ENCODE data around the gene OR52B6. TPM values are rescaled to one million over a fixed set of nuclear protein-coding genes. Genes with fewer than 3 reads are reported as not detected.

Gene OR52B6
- total and polyA plus RNA-seq, 2 donors (not counting 1 experiment from before 2014, with no cell fraction given): not detected

DNA sequence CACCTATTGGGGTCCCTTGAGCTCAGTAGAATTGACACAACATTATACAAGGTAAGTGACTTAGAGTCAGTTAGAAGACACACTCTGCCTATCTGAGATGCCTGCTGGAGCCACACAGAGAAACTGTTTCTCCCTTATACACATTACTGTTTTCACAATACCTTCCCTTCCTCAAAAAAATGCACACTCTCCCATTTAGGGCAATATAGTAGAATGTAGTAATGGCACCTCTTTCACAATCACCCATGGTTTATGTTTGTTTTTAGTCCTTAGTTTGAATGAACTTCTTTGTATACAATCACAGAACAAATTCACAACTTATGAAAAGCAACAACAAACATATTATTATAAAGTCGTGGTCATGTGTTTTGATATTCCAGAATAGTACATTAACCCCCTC is 46.6 kb upstream of the OR52B6 start:
- Histone ChIP-seq H3K27ac (ENCODE audit: low read length in 2 of 2) (no peak overlapping the region), H3K4me1 (ENCODE audit: control insufficient read depth in 2 of 2, insufficient read depth in 2 of 2, low read length in 2 of 2) (no peaks in the 10 kb centered on the region), H3K79me2 (ENCODE audit: control insufficient read depth, insufficient read depth, low read length) (no peaks in the 10 kb centered on the region), H4K20me1 (ENCODE audit: control insufficient read depth, insufficient read depth, low read length, poor library complexity, severe bottlenecking) (no peaks in the 10 kb centered on the region), H3K9me3 (ENCODE audit: control extremely low read depth in 1 of 3, control insufficient read depth in 2 of 3, insufficient read depth in 1 of 3, low read length in 2 of 3) (peaks cover 0 to 4% (median 0%) of the 10 kb centered on the region in 3 donors), H3K9ac (ENCODE audit: low read length) (no peak overlapping the region), H3K36me3 (replicated peaks in 1 of 2; ENCODE audit: control extremely low read depth in 1 of 2, control insufficient read depth in 1 of 2, extremely low read depth in 1 of 2, insufficient read depth in 2 of 2, low read length in 1 of 2) (no peaks in the 10 kb centered on the region), H3K4me3 (ENCODE audit: control extremely low read depth in 1 of 5, extremely low read depth in 1 of 5, insufficient read depth in 1 of 5, low read depth in 2 of 5, low read length in 4 of 5) (no peak overlapping the region), H2AFZ (ENCODE audit: insufficient read depth, low read depth, low read length, poor library complexity, severe bottlenecking) (no peak overlapping the region), H3K27me3 (replicated peaks in 1 of 4; ENCODE audit: control extremely low read depth in 1 of 4, control insufficient read depth in 3 of 4, insufficient read depth in 4 of 4, low read length in 3 of 4) (no peaks in the 10 kb centered on the region), H3K4me2 (replicated peaks; ENCODE audit: low read depth, low read length, poor library complexity, severe bottlenecking) (no peak overlapping the region)
- peaks cover 9% of the 10 kb centered on the region for H3K27me3 Mint-ChIP-seq
- POLR2A ChIA-PET: no interaction called here
- H3K4me1 Mint-ChIP-seq: no peaks in the 10 kb centered on the region
- no peak overlapping the region for H3K4me3 Mint-ChIP-seq
- TF ChIP-seq, protein P1, sequence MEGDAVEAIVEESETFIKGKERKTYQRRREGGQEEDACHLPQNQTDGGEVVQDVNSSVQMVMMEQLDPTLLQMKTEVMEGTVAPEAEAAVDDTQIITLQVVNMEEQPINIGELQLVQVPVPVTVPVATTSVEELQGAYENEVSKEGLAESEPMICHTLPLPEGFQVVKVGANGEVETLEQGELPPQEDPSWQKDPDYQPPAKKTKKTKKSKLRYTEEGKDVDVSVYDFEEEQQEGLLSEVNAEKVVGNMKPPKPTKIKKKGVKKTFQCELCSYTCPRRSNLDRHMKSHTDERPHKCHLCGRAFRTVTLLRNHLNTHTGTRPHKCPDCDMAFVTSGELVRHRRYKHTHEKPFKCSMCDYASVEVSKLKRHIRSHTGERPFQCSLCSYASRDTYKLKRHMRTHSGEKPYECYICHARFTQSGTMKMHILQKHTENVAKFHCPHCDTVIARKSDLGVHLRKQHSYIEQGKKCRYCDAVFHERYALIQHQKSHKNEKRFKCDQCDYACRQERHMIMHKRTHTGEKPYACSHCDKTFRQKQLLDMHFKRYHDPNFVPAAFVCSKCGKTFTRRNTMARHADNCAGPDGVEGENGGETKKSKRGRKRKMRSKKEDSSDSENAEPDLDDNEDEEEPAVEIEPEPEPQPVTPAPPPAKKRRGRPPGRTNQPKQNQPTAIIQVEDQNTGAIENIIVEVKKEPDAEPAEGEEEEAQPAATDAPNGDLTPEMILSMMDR (IDR thresholded peaks at IDR 0.05): no peak
- TF ChIP-seq EZH2 (IDR thresholded peaks at IDR 0.05; ENCODE audit: borderline replicate concordance, insufficient read depth, low read depth, low read length, poor library complexity, severe bottlenecking): no peak
- WGBS (ENCODE audit: insufficient coverage): no CpG with 5 or more reads among the region's 1 CpG
- no peak for DNase-seq
- intact Hi-C loops (cut with micrococcal nuclease): no loop called here
- no peak overlapping the region for H3K27ac Mint-ChIP-seq
- no peaks in the 10 kb centered on the region for H3K9me3 Mint-ChIP-seq (ENCODE audit: insufficient read depth)
- CTCF ChIA-PET: no interaction called here
- ATAC-seq (ENCODE audit: low read depth): no peak

- H3K4me1 Mint-ChIP-seq: no peaks in the 10 kb centered on the region
- H3K27me3 Mint-ChIP-seq: peaks cover 12% of the 10 kb centered on the region
- CTCF ChIA-PET: no interaction called here
- H3K4me3 Mint-ChIP-seq: no peak overlapping the region
- TF ChIP-seq EZH2 (IDR thresholded peaks at IDR 0.05; ENCODE audit: borderline replicate concordance, insufficient read depth, low read depth, low read length, poor library complexity, severe bottlenecking): no peak
- TF ChIP-seq, protein P1 (IDR thresholded peaks at IDR 0.05): no peak
- intact Hi-C loops (cut with micrococcal nuclease): no loop called here
- H3K27ac Mint-ChIP-seq: no peak overlapping the region
- Histone ChIP-seq H3K79me2 (ENCODE audit: control insufficient read depth, insufficient read depth, low read length) (no peaks in the 10 kb centered on the region), H3K9ac (ENCODE audit: low read length) (no peak overlapping the region), H2AFZ (ENCODE audit: insufficient read depth, low read depth, low read length, poor library complexity, severe bottlenecking) (no peak overlapping the region), H3K4me2 (replicated peaks; ENCODE audit: low read depth, low read length, poor library complexity, severe bottlenecking) (no peak overlapping the region), H3K27ac (ENCODE audit: low read length in 2 of 2) (no peak overlapping the region), H3K4me3 (ENCODE audit: control extremely low read depth in 1 of 5, extremely low read depth in 1 of 5, insufficient read depth in 1 of 5, low read depth in 2 of 5, low read length in 4 of 5) (no peak overlapping the region), H3K27me3 (replicated peaks in 1 of 4; ENCODE audit: control extremely low read depth in 1 of 4, control insufficient read depth in 3 of 4, insufficient read depth in 4 of 4, low read length in 3 of 4) (no peaks in the 10 kb centered on the region), H4K20me1 (ENCODE audit: control insufficient read depth, insufficient read depth, low read length, poor library complexity, severe bottlenecking) (no peaks in the 10 kb centered on the region), H3K9me3 (ENCODE audit: control extremely low read depth in 1 of 3, control insufficient read depth in 2 of 3, insufficient read depth in 1 of 3, low read length in 2 of 3) (peaks cover 0 to 4% (median 1%) of the 10 kb centered on the region in 3 donors), H3K36me3 (replicated peaks in 1 of 2; ENCODE audit: control extremely low read depth in 1 of 2, control insufficient read depth in 1 of 2, extremely low read depth in 1 of 2, insufficient read depth in 2 of 2, low read length in 1 of 2) (no peaks in the 10 kb centered on the region), H3K4me1 (ENCODE audit: control insufficient read depth in 2 of 2, insufficient read depth in 2 of 2, low read length in 2 of 2) (no peaks in the 10 kb centered on the region)
- ATAC-seq (ENCODE audit: low read depth) (no peak), DNase-seq (no peak)
- H3K9me3 Mint-ChIP-seq (ENCODE audit: insufficient read depth): no peaks in the 10 kb centered on the region
- POLR2A ChIA-PET: no interaction called here
These were observed 44.2 kb upstream of the OR52B6 start for GRCh38 chr11:5536482-5536881.
